Middle frontal gyrus (tissue), 1 donor: ENCODE data around the gene JSRP1.

ENCODE experiments used
- DNase-seq: peaks from one replicate; pipeline ENCODE4 v3.0.0-alpha.2; 2015; ENCODE audit warnings: low spot score; ENCODE audit errors: extremely low spot score

The JSRP1 gene

GRCh38 chr19:2268480-2268830 is 12.2 kb upstream of the JSRP1 start:
- DNase-seq, result no peak

- no peak for DNase-seq
Measured at GRCh38 chr19:2266183-2266993, 10.2 kb upstream of the JSRP1 start.

DNA sequence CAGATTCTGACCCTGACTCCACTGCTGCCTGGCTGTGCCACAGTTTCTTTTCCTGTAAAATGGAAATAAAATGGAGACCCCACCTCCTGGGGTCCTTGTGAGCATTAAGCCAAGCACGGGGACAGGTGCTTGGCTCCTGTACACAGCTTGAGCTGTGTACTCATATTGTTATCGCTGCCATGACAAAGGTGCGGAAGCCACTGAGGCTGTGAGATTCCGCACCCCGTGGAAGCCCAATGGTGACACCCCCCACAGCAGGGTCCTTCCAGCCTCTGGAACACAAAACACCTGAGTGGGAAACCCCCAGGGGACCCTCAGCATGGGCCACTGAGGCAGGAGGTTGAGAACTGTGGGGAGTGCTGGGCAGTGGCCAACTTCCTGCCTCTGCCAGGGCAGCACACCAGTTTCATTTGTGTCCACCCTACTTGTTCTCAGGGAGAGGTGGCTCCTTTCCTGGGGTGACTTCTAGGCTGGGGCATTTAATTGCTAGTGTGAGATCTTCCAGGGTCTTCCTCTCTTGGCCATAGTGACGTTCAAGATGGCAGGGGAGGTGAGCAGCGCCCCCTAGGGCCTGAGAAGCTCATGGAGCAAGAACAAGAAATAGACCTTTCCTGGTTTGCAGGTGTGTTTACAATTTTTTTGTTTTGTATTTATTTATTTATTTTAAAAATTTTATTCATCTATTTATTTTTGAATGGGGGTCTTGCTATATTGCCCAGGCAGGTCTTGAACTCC is 5.4 kb upstream of the JSRP1 start:
- no peak for DNase-seq

- no peak for DNase-seq
Measured at GRCh38 chr19:2260341-2260805, 4.2 kb upstream of the JSRP1 start.

- no peak for DNase-seq
Measured at GRCh38 chr19:2259336-2259735, 3.1 kb upstream of the JSRP1 start.

DNA sequence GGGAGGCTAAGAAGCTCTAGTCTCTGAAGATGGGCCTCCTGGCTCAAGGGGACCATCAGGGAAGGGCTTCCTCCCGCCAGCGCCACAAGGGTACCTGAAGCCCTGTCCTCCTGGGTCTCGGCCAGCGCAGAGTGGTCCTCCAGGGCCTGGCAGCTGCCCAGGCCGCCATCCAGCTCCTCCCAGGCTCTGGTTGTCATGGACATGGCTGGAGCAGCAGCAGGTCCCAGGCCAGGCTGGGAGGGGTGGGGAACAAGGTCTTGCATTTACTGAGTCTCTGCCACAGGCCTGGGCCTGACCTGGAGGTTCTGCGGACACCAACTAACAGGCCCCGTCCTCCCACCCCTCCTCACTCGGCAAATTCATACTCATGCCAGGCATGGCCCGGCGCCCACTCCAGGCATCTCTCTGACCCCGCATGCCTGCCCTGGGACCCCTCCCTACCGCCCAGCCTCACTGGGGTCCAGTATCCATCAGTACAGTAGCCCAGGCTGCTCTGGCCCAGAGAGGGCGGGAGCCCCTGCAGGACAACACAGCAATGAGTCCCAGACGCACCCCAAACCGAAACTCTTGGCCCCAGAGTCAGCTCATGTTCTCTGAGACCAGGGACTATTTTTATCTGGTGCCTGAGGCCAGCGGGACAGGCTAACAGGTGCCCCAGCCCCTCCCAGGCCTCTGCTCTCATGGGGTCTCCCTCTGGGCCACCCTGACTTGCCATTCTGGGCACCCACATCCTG is 938 bp downstream of the JSRP1 start:
- DNase-seq, result no peak

DNA sequence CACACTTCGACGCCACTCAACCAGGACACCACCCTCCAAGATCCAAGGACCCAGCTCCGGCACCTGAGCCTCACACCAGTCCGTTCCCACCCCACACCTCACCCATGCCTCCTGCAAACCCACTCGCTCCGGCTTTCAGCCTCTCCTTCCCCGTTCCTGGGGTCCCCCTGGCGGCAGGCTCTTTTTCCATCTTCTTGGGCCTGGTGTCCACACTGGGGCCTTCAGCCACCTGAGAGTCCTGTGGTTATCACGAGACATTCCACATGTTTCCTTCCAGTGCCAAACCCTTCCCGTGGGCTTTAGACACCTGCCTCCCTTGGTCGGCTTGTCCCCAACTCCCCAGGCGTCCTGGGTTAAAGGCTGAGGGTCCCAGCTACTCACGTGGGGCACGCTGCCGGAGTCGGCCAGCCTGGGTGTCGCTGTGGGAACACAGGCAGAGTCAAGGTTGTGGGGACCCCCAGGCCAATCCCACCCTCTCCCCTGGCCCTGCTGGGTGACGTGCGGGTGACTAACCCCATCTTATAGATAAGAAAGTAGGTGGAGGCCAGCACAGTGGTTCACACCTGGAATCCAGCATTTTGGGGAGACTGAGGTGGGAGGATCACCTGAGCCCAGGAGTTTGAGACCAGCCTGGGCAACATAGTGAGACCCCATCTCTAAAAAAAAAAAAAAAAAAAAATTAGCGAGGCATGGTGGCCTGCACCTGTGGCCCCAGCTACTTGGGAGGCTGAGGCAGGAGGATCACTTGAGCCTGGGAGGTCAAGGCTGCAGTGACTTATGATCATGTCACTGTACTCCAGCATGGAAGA is 1.9 kb downstream of the JSRP1 start:
- no peak for DNase-seq

DNA sequence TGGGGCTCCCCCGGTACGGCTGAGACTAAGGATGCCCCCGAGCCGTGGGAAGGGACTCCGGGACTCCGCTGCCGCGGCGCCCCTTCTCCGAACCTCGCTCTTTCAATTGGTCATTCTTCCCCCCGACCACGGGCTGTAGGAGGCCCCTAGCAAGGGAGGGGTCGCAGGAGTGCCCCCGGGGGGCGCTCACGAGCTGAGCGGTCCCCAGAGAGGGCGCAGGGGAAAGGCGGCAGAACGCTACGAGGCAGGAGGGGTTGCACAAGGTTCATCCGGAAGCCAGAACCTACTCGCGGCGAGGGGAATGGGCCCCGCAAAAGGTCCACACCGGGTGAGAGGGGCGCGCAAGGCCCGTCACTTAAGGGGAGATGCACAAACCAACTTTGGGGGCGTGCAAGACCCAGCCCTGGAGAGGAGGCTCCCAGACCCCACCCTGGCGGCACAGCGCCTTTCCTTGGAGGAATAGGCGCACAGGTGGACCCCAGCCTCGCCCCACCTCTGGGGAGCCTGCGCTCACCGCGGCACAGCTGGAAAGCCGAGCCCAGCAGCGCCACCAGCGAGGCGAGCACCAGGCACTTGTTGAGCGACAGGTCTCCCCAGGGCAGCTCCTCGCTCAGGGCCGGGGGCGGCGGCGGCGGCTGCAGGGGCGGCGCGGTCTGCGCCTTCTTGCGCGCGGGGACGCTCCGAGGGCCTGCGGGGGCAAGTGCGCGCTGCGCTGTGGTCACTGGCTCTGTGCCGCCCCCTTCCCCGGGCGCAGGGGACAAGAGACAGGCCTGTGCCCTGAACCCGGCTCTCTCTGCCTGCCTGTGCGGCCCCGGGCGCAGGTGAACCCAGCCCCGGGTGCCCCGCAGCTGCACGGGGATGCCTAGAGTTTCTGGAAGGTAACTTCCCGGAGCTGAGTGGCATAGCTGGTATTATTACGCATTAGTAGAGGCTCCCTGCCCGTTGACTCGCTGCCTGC is 2.8 kb downstream of the JSRP1 start:
- DNase-seq, result no peak

- no peak for DNase-seq
Measured at GRCh38 chr19:2252797-2253105, 3.5 kb downstream of the JSRP1 start.

- no peak for DNase-seq
Measured at GRCh38 chr19:2252055-2252796, 4.0 kb downstream of the JSRP1 start.

DNA sequence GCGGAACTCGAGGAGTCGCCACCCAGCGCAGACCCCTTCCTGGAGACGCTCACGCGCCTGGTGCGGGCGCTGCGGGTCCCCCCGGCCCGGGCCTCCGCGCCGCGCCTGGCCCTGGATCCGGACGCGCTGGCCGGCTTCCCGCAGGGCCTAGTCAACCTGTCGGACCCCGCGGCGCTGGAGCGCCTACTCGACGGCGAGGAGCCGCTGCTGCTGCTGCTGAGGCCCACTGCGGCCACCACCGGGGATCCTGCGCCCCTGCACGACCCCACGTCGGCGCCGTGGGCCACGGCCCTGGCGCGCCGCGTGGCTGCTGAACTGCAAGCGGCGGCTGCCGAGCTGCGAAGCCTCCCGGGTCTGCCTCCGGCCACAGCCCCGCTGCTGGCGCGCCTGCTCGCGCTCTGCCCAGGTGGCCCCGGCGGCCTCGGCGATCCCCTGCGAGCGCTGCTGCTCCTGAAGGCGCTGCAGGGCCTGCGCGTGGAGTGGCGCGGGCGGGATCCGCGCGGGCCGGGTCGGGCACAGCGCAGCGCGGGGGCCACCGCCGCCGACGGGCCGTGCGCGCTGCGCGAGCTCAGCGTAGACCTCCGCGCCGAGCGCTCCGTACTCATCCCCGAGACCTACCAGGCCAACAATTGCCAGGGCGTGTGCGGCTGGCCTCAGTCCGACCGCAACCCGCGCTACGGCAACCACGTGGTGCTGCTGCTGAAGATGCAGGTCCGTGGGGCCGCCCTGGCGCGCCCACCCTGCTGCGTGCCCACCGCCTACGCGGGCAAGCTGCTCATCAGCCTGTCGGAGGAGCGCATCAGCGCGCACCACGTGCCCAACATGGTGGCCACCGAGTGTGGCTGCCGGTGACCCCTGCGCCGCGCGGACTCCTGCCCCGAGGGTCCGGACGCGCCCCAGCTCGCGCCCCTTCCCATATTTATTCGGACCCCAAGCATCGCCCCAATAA is 4.8 kb downstream of the JSRP1 start:
- DNase-seq, result no peak

DNA sequence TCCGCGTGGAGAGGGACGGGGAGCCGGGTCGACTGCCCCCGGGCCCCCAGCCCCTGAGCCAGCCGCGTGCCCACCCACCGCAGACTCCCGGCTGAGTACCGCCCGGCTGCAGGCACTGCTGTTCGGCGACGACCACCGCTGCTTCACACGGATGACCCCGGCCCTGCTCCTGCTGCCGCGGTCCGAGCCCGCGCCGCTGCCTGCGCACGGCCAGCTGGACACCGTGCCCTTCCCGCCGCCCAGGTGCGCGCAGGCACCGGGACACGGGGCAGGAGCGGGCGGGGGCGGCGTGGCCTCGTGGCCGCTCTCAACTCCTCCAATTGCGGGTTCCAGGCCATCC is 5.5 kb downstream of the JSRP1 start:
- DNase-seq, result no peak

GRCh38 chr19:2249880-2250765 is 6.1 kb downstream of the JSRP1 start:
- no peak for DNase-seq

DNA sequence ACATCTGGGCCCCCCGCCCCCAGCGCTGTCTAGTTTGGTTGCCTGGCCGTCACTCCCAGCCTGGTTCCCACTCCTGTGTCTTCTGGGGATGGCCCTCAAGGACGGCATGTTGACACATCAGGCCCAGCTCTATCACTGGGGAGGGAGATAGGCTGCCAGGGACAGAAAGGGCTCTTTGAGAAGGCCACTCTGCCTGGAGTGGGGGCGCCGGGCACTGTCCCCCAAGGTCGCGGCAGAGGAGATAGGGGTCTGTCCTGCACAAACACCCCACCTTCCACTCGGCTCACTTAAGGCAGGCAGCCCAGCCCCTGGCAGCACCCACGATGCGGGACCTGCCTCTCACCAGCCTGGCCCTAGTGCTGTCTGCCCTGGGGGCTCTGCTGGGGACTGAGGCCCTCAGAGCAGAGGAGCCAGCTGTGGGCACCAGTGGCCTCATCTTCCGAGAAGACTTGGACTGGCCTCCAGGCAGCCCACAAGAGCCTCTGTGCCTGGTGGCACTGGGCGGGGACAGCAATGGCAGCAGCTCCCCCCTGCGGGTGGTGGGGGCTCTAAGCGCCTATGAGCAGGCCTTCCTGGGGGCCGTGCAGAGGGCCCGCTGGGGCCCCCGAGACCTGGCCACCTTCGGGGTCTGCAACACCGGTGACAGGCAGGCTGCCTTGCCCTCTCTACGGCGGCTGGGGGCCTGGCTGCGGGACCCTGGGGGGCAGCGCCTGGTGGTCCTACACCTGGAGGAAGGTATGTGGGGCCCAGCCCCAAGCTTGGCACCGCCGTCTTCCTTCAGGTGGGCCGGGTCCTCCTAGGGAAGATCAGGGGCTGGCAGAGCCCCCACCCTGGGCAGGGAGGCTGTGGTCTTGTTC is 7.0 kb downstream of the JSRP1 start, which contains the start of gene AMH:
TSS of gene AMH (plus strand) at position 314 of the 857 bp plus-strand sequence. CDS start at position 324, 10 bp downstream.
- no peak for DNase-seq

DNA sequence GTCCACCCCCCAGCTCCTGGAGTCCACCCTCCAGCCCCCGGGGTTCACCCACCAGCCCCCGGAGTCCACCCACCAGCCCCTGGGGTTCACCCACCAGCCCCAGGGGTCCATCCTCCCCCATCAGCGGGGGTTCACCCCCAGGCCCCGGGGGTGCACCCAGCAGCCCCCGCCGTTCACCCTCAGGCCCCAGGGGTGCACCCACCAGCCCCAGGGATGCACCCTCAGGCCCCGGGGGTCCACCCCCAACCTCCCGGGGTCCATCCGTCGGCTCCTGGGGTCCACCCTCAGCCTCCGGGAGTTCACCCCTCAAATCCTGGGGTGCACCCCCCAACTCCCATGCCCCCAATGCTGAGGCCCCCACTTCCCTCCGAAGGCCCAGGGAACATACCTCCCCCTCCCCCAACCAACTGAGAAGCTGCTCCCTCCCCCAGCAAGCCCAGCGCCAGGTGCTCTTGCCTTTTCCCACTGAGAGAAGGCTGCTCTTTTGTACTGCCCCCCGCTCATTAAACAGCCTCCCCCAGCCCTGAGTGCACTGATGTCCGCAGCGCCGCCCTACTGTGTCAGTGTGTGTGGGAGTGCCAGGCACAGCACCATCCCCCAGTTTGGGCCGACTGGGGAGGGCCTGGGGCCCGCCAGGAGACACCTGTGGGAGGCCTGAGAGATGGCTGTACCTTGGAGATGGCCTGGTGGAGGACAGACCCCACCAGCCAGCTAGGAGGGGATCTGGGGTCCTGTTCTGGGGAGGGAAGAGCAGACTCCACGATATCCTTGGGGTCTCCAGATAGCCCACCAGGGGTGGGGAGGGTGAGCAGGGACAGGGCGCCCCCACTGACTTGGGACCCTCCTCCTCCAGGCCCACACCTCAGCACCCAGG is 7.8 kb downstream of the JSRP1 start:
- DNase-seq, result no peak
